IMR-90 (cell line): ENCODE results near the gene OVCH2. TPM values are rescaled to one million over a fixed set of nuclear protein-coding genes. Genes with fewer than 3 reads are reported as not detected.

Experiments
- ATAC-seq: fragments of 200-7000 bp; cut with Tn5 transposase; 2 replicates; pipeline ENCODE4 v1.9.1; 2020; ENCODE audit warnings: low read depth, mild to moderate bottlenecking, moderate library complexity
- BruUV-seq: library from RNA; stranded (reverse); fragments of 400-500 nt; replicated peaks from 2 replicates; lab custom pipeline; 2021; lab: Mats Ljungman, UMichigan
- CTCF ChIA-PET: fragments of 300-600 bp; formaldehyde crosslinking; extraction: SDS; loops from one replicate; lab custom pipeline; 2021; ENCODE audit warnings: antibody characterized with exemption; lab: Yijun Ruan, JAX
- POLR2A ChIA-PET: fragments of 300-600 bp; sonication (Branson Sonifier 250); formaldehyde crosslinking; loops from one replicate; lab custom pipeline; 2022; ENCODE audit warnings: antibody characterized with exemption; ENCODE audit not compliant: unreplicated experiment; lab: Charles Lee
- DNase-seq: peaks from one replicate; pipeline ENCODE4 v3.0.0; 2013
- H2AFZ ChIP-seq: replicated peaks from 2 replicates; pipeline ENCODE3; 2013; ENCODE audit warnings: low read length, mild to moderate bottlenecking; ENCODE audit not compliant: poor library complexity
- H2AK5ac ChIP-seq: 2 replicates; pipeline ENCODE4 v1.6.1; 2013; ENCODE audit warnings: low read depth, low read length, inconsistent platforms
- H2AK9ac ChIP-seq: replicated peaks from 2 replicates; pipeline ENCODE3; 2013; ENCODE audit warnings: mild to moderate bottlenecking, low read depth, low read length, moderate library complexity; ENCODE audit not compliant: poor library complexity
- H2BK120ac ChIP-seq: 2 replicates; pipeline ENCODE4 v1.6.1; 2013; ENCODE audit warnings: low read depth, low read length, inconsistent platforms
- H2BK15ac ChIP-seq: 3 replicates; pipeline ENCODE4 v1.6.1; 2013; ENCODE audit warnings: low read depth, low read length, inconsistent platforms
- H2BK20ac ChIP-seq: 2 replicates; pipeline ENCODE4 v1.6.1; 2013; ENCODE audit warnings: low read depth, mild to moderate bottlenecking, inconsistent platforms, low read length, moderate library complexity
- H2BK5ac ChIP-seq: 2 replicates; pipeline ENCODE4 v1.6.1; 2013; ENCODE audit warnings: mild to moderate bottlenecking, low read depth, low read length, inconsistent platforms; ENCODE audit not compliant: poor library complexity, severe bottlenecking
- H3K14ac ChIP-seq: replicated peaks from 2 replicates; pipeline ENCODE4 v1.6.1; 2013; ENCODE audit warnings: low read depth, low read length, inconsistent platforms
- H3K18ac ChIP-seq: 2 replicates; pipeline ENCODE4 v1.6.1; 2013; ENCODE audit warnings: low read depth, low read length, control low read depth
- H3K23ac ChIP-seq: 2 replicates; pipeline ENCODE4 v1.6.1; 2013; ENCODE audit warnings: low read depth, low read length, inconsistent platforms
- H3K27ac ChIP-seq: 2 replicates; pipeline ENCODE4 v1.5.1; 2013; ENCODE audit warnings: mild to moderate bottlenecking, control low read depth, low read length; ENCODE audit not compliant: insufficient read depth
- H3K27me3 ChIP-seq: 2 replicates; pipeline ENCODE4 v1.6.1; 2013; ENCODE audit warnings: low read length; ENCODE audit not compliant: control insufficient read depth, insufficient read depth
- H3K36me3 ChIP-seq: 2 replicates; pipeline ENCODE4 v1.6.1; 2013; ENCODE audit warnings: low read length, mixed read lengths; ENCODE audit not compliant: control insufficient read depth, insufficient read depth
- H3K4ac ChIP-seq: 2 replicates; pipeline ENCODE4 v1.6.1; 2013; ENCODE audit warnings: low read depth, low read length, inconsistent platforms
- H3K4me1 ChIP-seq: 2 replicates; pipeline ENCODE4 v1.6.1; 2013; ENCODE audit warnings: low read length, mixed read lengths; ENCODE audit not compliant: control insufficient read depth, insufficient read depth
- H3K4me2 ChIP-seq: 2 replicates; pipeline ENCODE4 v1.6.1; 2013; ENCODE audit warnings: low read depth, mild to moderate bottlenecking, control low read depth, low read length, moderate library complexity
- H3K4me3 ChIP-seq: 2 replicates; pipeline ENCODE4 v1.5.1; 2013; ENCODE audit warnings: low read depth, mild to moderate bottlenecking, control low read depth, low read length, moderate library complexity; ENCODE audit not compliant: insufficient read depth
- H3K56ac ChIP-seq: 2 replicates; pipeline ENCODE4 v1.6.1; 2013; ENCODE audit warnings: low read length, inconsistent platforms; ENCODE audit not compliant: insufficient read depth; ENCODE audit errors: extremely low read depth
- H3K79me1 ChIP-seq, 2 experiments: 2 replicates each; pipeline ENCODE4 v1.6.1; 2013; ENCODE audit warnings: low read length in 2 of 2, inconsistent platforms in 1 of 2, low read depth in 1 of 2
- H3K9ac ChIP-seq: 2 replicates; pipeline ENCODE4 v1.6.1; 2013; ENCODE audit warnings: low read depth, low read length, control low read depth
- H3K9me1 ChIP-seq: 2 replicates; pipeline ENCODE4 v1.6.1; 2013; ENCODE audit warnings: low read length, inconsistent platforms; ENCODE audit not compliant: insufficient read depth
- H3K9me3 ChIP-seq: 2 replicates; pipeline ENCODE4 v1.6.1; 2013; ENCODE audit warnings: low read length; ENCODE audit not compliant: control insufficient read depth, insufficient read depth
- H4K20me1 ChIP-seq: 2 replicates; pipeline ENCODE4 v1.6.1; 2013; ENCODE audit warnings: low read length, inconsistent platforms; ENCODE audit not compliant: insufficient read depth
- H4K5ac ChIP-seq: 2 replicates; pipeline ENCODE4 v1.6.1; 2013; ENCODE audit warnings: mild to moderate bottlenecking, low read depth, low read length, control low read depth
- H4K8ac ChIP-seq, 2 experiments: 2 replicates each; pipeline ENCODE4 v1.6.1; 2013; ENCODE audit warnings: low read depth in 2 of 2, low read length in 2 of 2, control low read depth in 1 of 2, inconsistent platforms in 1 of 2
- H4K91ac ChIP-seq: 2 replicates; pipeline ENCODE4 v1.6.1; 2013; ENCODE audit warnings: low read depth, low read length, inconsistent platforms; ENCODE audit not compliant: insufficient read depth
- NFE2L2 ChIP-seq: fragments of 150-350 bp; IDR thresholded peaks from 2 replicates; pipeline ENCODE4 v1.6.1; 2016; ENCODE audit warnings: low read depth, mild to moderate bottlenecking, low read length
- RAD21 ChIP-seq: IDR thresholded peaks from 2 replicates; pipeline ENCODE4 v1.6.1; 2012; ENCODE audit warnings: low read length, improper control_type of control experiment
- SMC3 ChIP-seq: fragments of 150-350 bp; IDR thresholded peaks from 2 replicates; pipeline ENCODE4 v1.6.1; 2016; ENCODE audit warnings: low read depth, mild to moderate bottlenecking, antibody characterized with exemption, low read length, moderate library complexity
- WGBS, 2 experiments: methylation state at CpG; one replicate each; pipeline versions ENCODE4 v1.1.5 to v1.1.7; 2013; ENCODE audit warnings: missing lambda C conversion rate in 2 of 2; ENCODE audit not compliant: insufficient read length in 1 of 2; ENCODE audit errors: extremely low coverage in 2 of 2; 5-methylcytosine and 5-hydroxymethylcytosine counted together
- dilution Hi-C: fragments of 300-500 bp; cut with HindIII; formaldehyde crosslinking; loops from one replicate; pipeline ENCODE4 v1.14.3; 2018; ENCODE audit warnings: low sequenced_read_pairs; ENCODE audit not compliant: unreplicated experiment
- in situ Hi-C: fragments of 300-500 bp; cut with MboI; formaldehyde crosslinking; loops from 3 replicates; pipeline ENCODE4 v1.14.3; 2019; ENCODE audit warnings: low sequenced_read_pairs, inconsistent platforms, mixed read lengths
- intact Hi-C: fragments of 100-400 bp; cut with micrococcal nuclease; formaldehyde crosslinking; loops from 2 replicates; pipeline ENCODE4 v1.10.0; 2022
- polyA plus RNA-seq, 3 experiments: library from polyadenylated mRNA; depleted of rRNA; stranded (reverse); fragments of >200 nt; gene quantifications; 2 replicates each; pipeline ENCODE4 v1.2.3, GENCODE V29; 2012; ENCODE audit warnings: low replicate concordance in 1 of 3
- total RNA-seq: library from RNA; depleted of rRNA; stranded (reverse); fragments of >200 nt; gene quantifications from 2 replicates; pipeline ENCODE4 v1.2.3, GENCODE V29; 2012

The OVCH2 gene
- total and polyA plus RNA-seq, 2 of the 4 experiments (the other 2 are of a cell fraction): 0.07 TPM; not detected in 1

DNA sequence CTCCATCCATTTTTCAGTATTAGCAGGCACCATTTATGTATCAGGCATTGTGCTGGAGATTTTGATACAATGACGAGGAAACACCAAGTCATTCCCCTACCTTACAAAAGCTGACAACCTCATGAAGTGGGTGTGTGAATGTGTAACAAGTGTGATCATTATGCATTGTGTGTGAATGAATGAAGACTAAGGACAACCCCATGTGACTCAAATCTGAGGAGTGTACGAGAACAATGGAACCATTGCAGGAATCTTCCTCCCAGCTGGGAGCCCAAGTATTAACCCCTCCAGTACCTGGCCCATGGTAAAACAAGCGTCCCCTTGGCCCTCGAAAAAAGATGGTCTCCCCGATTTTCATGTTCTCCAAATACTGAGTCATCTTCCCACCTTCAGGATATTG lies 37.4 kb downstream of the OVCH2 start:
- H3K14ac ChIP-seq: no peak overlapping the region
- in situ Hi-C loops (no loop called here), dilution Hi-C loops (no loop called here), intact Hi-C loops (no loop called here)
- no peaks in the 10 kb centered on the region for H4K20me1 ChIP-seq
- no peaks in the 10 kb centered on the region for H3K36me3 ChIP-seq
- no peak overlapping the region for H2BK15ac ChIP-seq
- H4K91ac ChIP-seq: no peak overlapping the region
- H4K8ac ChIP-seq: no peak overlapping the region
- H2BK5ac ChIP-seq: no peak overlapping the region
- H2AK5ac ChIP-seq: no peak overlapping the region
- no peak overlapping the region for H4K5ac ChIP-seq
- H3K23ac ChIP-seq: no peak overlapping the region
- H3K4me1 ChIP-seq: no peaks in the 10 kb centered on the region
- no peak overlapping the region for H3K4me2 ChIP-seq
- H3K9ac ChIP-seq: no peak overlapping the region
- no peak overlapping the region for H2BK120ac ChIP-seq
- H3K27ac ChIP-seq: no peak overlapping the region
- no peak overlapping the region for H3K4ac ChIP-seq
- no peaks in the 10 kb centered on the region for H3K9me1 ChIP-seq
- POLR2A ChIA-PET: no interaction called here
- H3K56ac ChIP-seq: no peak overlapping the region
- H3K4me3 ChIP-seq: no peak overlapping the region
- no peak overlapping the region for H2AFZ ChIP-seq
- peaks cover 4% of the 10 kb centered on the region; the same call in 1 of the 2 replicates for H3K27me3 ChIP-seq
- H2BK20ac ChIP-seq: no peak overlapping the region
- ATAC-seq (no peak), DNase-seq (no peak)
- no peak overlapping the region for H2AK9ac ChIP-seq
- BruUV-seq: no TSS peak
- no peaks in the 10 kb centered on the region for H3K9me3 ChIP-seq
- no peaks in the 10 kb centered on the region for H3K79me1 ChIP-seq
- CTCF ChIA-PET: interaction anchor here (0.8 kb wide), 1 partner anchor 13 kb away, joined by 3 read pairs; no protein-coding TSS in a partner anchor
- no peak overlapping the region for H3K18ac ChIP-seq
- no peak for TF ChIP-seq RAD21
- no peak for TF ChIP-seq SMC3
- no peak for TF ChIP-seq NFE2L2
- no CpG with 5 or more reads among the region's 5 CpGs for WGBS, 2 experiments
